ENCODE results near the gene RPP14.
"Not testable (repeated sequence)": the region's sequence is repeated elsewhere in the genome, so short reads cannot be mapped to it uniquely, and the experiment has no call there.

The RPP14 gene

DNA sequence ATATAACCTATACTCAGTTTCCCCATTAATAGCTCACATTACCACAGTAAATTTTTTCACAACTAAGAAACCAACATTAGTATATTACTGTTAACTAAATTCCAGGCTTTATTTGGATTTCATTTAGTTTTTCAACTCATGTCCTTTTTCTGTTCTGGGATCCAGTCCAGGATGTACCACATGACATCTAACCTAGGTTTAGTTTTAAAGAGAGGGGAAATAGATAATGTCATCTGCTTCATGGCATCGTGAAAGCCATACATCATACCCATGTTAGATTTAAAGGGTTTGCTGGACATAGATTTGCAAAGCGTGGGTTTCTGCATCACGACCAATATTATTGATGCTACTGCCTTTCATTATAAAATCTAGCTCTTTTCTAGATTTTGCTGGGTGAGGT is 33.2 kb upstream of the RPP14 start:
- no peak for TF ChIP-seq MAX (IDR thresholded peaks at IDR 0.05; ENCODE audit: low read depth, low read length)
- TF ChIP-seq, protein P1, sequence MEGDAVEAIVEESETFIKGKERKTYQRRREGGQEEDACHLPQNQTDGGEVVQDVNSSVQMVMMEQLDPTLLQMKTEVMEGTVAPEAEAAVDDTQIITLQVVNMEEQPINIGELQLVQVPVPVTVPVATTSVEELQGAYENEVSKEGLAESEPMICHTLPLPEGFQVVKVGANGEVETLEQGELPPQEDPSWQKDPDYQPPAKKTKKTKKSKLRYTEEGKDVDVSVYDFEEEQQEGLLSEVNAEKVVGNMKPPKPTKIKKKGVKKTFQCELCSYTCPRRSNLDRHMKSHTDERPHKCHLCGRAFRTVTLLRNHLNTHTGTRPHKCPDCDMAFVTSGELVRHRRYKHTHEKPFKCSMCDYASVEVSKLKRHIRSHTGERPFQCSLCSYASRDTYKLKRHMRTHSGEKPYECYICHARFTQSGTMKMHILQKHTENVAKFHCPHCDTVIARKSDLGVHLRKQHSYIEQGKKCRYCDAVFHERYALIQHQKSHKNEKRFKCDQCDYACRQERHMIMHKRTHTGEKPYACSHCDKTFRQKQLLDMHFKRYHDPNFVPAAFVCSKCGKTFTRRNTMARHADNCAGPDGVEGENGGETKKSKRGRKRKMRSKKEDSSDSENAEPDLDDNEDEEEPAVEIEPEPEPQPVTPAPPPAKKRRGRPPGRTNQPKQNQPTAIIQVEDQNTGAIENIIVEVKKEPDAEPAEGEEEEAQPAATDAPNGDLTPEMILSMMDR (IDR thresholded peaks at IDR 0.05; ENCODE audit: low read depth, low read length): no peak
- no peak for TF ChIP-seq POLR2A (IDR thresholded peaks at IDR 0.05; ENCODE audit: extremely low read depth, insufficient read length)
- no peak for TF ChIP-seq MYC (IDR thresholded peaks at IDR 0.05; ENCODE audit: low read depth, low read length)
- DNase-seq (ENCODE audit: low read depth): no peak

DNA sequence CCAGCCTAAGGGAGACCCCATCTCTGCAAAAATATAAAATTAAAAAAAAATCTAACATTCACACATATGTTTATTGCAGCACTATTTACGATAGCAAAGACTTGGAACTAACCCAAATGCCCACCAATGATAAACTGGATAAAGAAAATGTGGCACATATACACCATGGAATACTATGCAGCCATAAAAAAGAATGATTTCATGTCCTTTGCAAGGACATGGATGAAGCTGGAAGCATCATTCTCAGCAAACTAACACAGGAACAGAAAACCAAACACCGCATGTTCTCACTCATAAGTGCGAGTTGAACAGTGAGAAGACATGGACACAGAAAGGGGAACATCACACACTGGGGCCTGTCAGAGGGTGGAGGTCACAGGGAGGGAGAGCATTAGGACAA is 32.7 kb upstream of the RPP14 start:
- not testable (repeated sequence) for DNase-seq (ENCODE audit: low read depth)

More for the DNA sequence above, 33.2 kb upstream of the RPP14 start:
- no peak overlapping the region for H3K4me3 ChIP-seq (ENCODE audit: low read depth, low read length)

DNA sequence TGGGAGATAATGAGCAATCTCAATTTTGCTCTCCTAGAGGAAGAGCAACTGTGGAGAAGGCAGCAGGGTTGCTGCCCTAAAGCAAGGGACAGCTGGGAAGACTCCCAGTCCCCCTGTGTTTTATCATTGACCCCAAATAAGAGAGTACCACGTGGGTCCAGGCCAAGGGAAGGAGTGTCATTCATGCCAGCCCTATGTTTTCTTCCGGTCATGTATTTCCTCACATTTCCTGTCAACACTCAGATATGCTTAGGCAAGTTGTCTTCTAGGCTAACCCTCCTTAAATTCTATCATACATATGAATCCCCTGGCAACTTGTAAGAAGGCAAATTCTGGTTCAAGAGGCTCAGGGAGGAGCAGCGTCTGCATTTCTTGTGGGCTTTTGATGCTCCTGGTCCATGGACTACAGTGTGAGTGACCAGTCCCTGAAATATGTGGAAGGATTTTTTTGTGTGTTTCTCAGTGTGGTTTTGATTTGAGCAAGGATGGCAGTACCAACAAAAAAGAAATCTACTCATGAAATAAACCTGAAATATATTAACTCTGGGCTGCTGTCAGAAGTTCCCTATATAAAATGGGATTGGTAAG is 31.9 kb upstream of the RPP14 start:
- DNase-seq (ENCODE audit: low read depth): no peak
- no peak overlapping the region for H3K4me3 ChIP-seq (ENCODE audit: low read depth, low read length)
- TF ChIP-seq MAX (IDR thresholded peaks at IDR 0.05; ENCODE audit: low read depth, low read length) (peak; percentile 51), POLR2A (IDR thresholded peaks at IDR 0.05; ENCODE audit: extremely low read depth, insufficient read length) (no peak), MYC (IDR thresholded peaks at IDR 0.05; ENCODE audit: low read depth, low read length) (no peak)
- TF ChIP-seq, protein P1 (IDR thresholded peaks at IDR 0.05; ENCODE audit: low read depth, low read length): no peak

More for the DNA sequence above, 32.7 kb upstream of the RPP14 start:
- not testable (repeated sequence) for H3K4me3 ChIP-seq (ENCODE audit: low read depth, low read length)

DNA sequence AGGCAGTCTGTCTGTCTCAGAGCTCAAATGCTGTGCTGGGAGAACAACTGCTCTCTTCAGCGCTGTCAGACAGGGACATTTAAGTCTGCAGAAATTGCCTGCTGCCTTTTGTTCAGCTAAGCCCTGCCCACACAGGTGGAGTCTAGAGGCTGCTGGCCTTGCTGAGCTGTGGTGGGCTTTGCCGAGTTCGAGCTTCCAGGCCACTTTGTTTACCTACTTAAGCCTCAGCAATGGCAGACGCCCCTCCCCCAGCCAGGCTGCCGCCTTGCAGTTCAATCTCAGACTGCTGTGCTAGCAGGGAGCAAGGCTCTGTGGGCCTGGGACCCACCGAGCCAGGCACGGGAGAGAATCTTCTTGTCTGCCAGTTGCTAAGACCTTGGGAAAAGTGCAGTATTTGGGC is 25.0 kb upstream of the RPP14 start:
- no peak for DNase-seq (ENCODE audit: low read depth)
- H3K4me3 ChIP-seq (ENCODE audit: low read depth, low read length): no peak overlapping the region
- TF ChIP-seq MYC (IDR thresholded peaks at IDR 0.05; ENCODE audit: low read depth, low read length) (no peak), MAX (IDR thresholded peaks at IDR 0.05; ENCODE audit: low read depth, low read length) (no peak), POLR2A (IDR thresholded peaks at IDR 0.05; ENCODE audit: extremely low read depth, insufficient read length) (no peak)
- TF ChIP-seq, protein P1 (IDR thresholded peaks at IDR 0.05; ENCODE audit: low read depth, low read length): no peak

- TF ChIP-seq, protein P1 (IDR thresholded peaks at IDR 0.05; ENCODE audit: low read depth, low read length): no peak
- TF ChIP-seq POLR2A (IDR thresholded peaks at IDR 0.05; ENCODE audit: extremely low read depth, insufficient read length) (no peak), MAX (IDR thresholded peaks at IDR 0.05; ENCODE audit: low read depth, low read length) (no peak), MYC (IDR thresholded peaks at IDR 0.05; ENCODE audit: low read depth, low read length) (no peak)
- H3K4me3 ChIP-seq (ENCODE audit: low read depth, low read length): no peak overlapping the region
- no peak for DNase-seq (ENCODE audit: low read depth)
Measured at GRCh38 chr3:58285334-58285733, 20.7 kb upstream of the RPP14 start.

- TF ChIP-seq, protein P1 (IDR thresholded peaks at IDR 0.05; ENCODE audit: low read depth, low read length): no peak
- TF ChIP-seq MAX (IDR thresholded peaks at IDR 0.05; ENCODE audit: low read depth, low read length) (no peak), MYC (IDR thresholded peaks at IDR 0.05; ENCODE audit: low read depth, low read length) (no peak), POLR2A (IDR thresholded peaks at IDR 0.05; ENCODE audit: extremely low read depth, insufficient read length) (no peak)
- DNase-seq (ENCODE audit: low read depth): no peak
- H3K4me3 ChIP-seq (ENCODE audit: low read depth, low read length): no peak overlapping the region
Measured at GRCh38 chr3:58287354-58287753, 18.7 kb upstream of the RPP14 start.

Measured in NB4 (cell line).